ENCODE results near the gene LHX6. TPM values are rescaled to one million over a fixed set of nuclear protein-coding genes. Genes with fewer than 3 reads are reported as not detected.

LHX6 gene
- total and polyA plus RNA-seq, 9 of the 15 experiments (the other 6 are each of a cell fraction or from before 2014, with no cell fraction given) = 2.8 to 16.3 (median 7.9) TPM

- H3K9me1 ChIP-seq (ENCODE audit: control insufficient read depth, insufficient read depth, low read length) = no peaks in the 10 kb centered on the region
- TF ChIP-seq JUND (IDR thresholded peaks at IDR 0.05; ENCODE audit: borderline replicate concordance, low read depth, low read length) = no peak
- TF ChIP-seq JUND (tag; IDR thresholded peaks at IDR 0.05; ENCODE audit: borderline replicate concordance, low read depth, low read length) = no peak
- TF ChIP-seq ZBTB33 (CRISPR knock-in tag; IDR thresholded peaks at IDR 0.05) = peak; percentile 77; the same call in 1 of the 2 replicates
- H3K9me3 ChIP-seq (replicated peaks; ENCODE audit: control insufficient read depth, insufficient read depth, low read depth, low read length) = peaks cover 2% of the 10 kb centered on the region; the same call in 1 of the 2 replicates
- no peak overlapping the region for H3K9ac ChIP-seq (ENCODE audit: insufficient read depth in 1 of 2, low read depth in 2 of 2, low read length in 2 of 2)
- H3K4me2 ChIP-seq (ENCODE audit: insufficient read depth, low read length) = peak overlapping the region; percentile 41; the same call in 1 of the 2 replicates
- no peak for FAIRE-seq
- in situ Hi-C loops (cut with MboI) (loop anchor here (10.0 kb wide), 1 partner anchor 1956 kb away; no protein-coding TSS in a partner anchor), intact Hi-C loops (cut with micrococcal nuclease) (no loop called here)
- H3K4me1 ChIP-seq (replicated peaks in 1 of 2; ENCODE audit: control insufficient read depth in 2 of 2, insufficient read depth in 2 of 2, low read length in 2 of 2) = peaks cover 19 to 36% of the 10 kb centered on the region in 2 experiments
- no TSS peak for BruUV-seq (replicated peaks)
- H3K4me3 ChIP-seq = no peak overlapping the region
- H2AFZ ChIP-seq (ENCODE audit: low read depth, low read length) = peak overlapping the region; percentile 58
- H3K27ac ChIP-seq (ENCODE audit: extremely low read depth, low read depth, low read length) = no peak overlapping the region
- POLR2A ChIA-PET = no interaction called here
- H4K20me1 ChIP-seq (replicated peaks; ENCODE audit: control insufficient read depth, insufficient read depth, low read length) = no peaks in the 10 kb centered on the region
- CTCF ChIA-PET (ENCODE audit: low intra/inter-chr PET ratio) = no interaction called here
- 66% methylated on average over 11 of the region's 27 CpGs for WGBS (ENCODE audit: insufficient coverage, low coverage, missing lambda C conversion rate)
- DNase-seq (ENCODE audit: extremely low read depth in 1 of 4, low spot score in 3 of 4) = no peak
- H3K36me3 ChIP-seq (ENCODE audit: control insufficient read depth, insufficient read depth, low read length) = no peaks in the 10 kb centered on the region
- H3K79me2 ChIP-seq (ENCODE audit: control insufficient read depth, insufficient read depth, low read length) = no peaks in the 10 kb centered on the region
- H3K27me3 ChIP-seq (ENCODE audit: control insufficient read depth in 2 of 2, insufficient read depth in 2 of 2, low read length in 2 of 2) = no peaks in the 10 kb centered on the region
- ATAC-seq = no peak
Observed at GRCh38 chr9:122221183-122221811, 7.5 kb downstream of the LHX6 start.

Data from K562 (cell line).